Activated CD4-positive, alpha-beta T cell treated with anti-CD3 and anti-CD28 coated beads, Interleukin-2, amount 10 ng/mL, durations not matched to agents 7 days and 5 days (primary cell): ENCODE data around the gene DTD1. TPM values are rescaled to one million over a fixed set of nuclear protein-coding genes. Genes with fewer than 3 reads are reported as not detected.
"Not testable (repeated sequence)": the region's sequence is repeated elsewhere in the genome, so short reads cannot be mapped to it uniquely, and the experiment has no call there.

Experiments used
- CTCF ChIA-PET: fragments of 350-600 bp; sonication (Branson Sonifier 250); formaldehyde crosslinking; loops from one replicate; lab custom pipeline; 2021; ENCODE audit warnings: antibody characterized with exemption; lab: Charles Lee
- POLR2A ChIA-PET: fragments of 350-600 bp; sonication (Branson Sonifier 250); formaldehyde crosslinking; loops from one replicate; lab custom pipeline; 2021; ENCODE audit warnings: antibody characterized with exemption; lab: Charles Lee
- DNase-seq: peaks from one replicate; pipeline ENCODE4 v3.0.0-alpha.2; 2020
- H3K27ac Mint-ChIP-seq: one replicate; pipeline ENCODE4 v1.8.0; 2021; ENCODE audit warnings: mild to moderate bottlenecking, moderate library complexity, mixed read lengths
- H3K27me3 Mint-ChIP-seq: one replicate; pipeline ENCODE4 v1.8.0; 2021; ENCODE audit warnings: mixed read lengths
- H3K36me3 Mint-ChIP-seq: one replicate; pipeline ENCODE4 v1.8.0; 2021; ENCODE audit warnings: low read depth, mixed read lengths
- H3K4me1 Mint-ChIP-seq: one replicate; pipeline ENCODE4 v1.8.0; 2021; ENCODE audit warnings: mixed read lengths
- H3K4me3 Mint-ChIP-seq: one replicate; pipeline ENCODE4 v1.8.0; 2021; ENCODE audit warnings: mild to moderate bottlenecking, moderate library complexity, mixed read lengths
- H3K9me3 Mint-ChIP-seq: one replicate; pipeline ENCODE4 v1.8.0; 2021; ENCODE audit warnings: mixed read lengths
- total RNA-seq, 2 experiments: library from RNA; stranded (reverse); gene quantifications; one replicate each; pipeline ENCODE4 v1.2.3, GENCODE V29; 2021

The DTD1 gene
- total RNA-seq, 2 experiments from 2014 or later, result 17.7 to 19.4 TPM

- Mint-ChIP-seq H3K4me3 (no peak overlapping the region), H3K36me3 (no peaks in the 10 kb centered on the region), H3K9me3 (no peaks in the 10 kb centered on the region)
Measured at GRCh38 chr20:18783385-18783959, 195.6 kb downstream of the DTD1 start.

GRCh38 chr20:18787046-18787445 is 199.2 kb downstream of the DTD1 start:
- DNase-seq, H3K9me3 Mint-ChIP-seq, POLR2A ChIA-PET, H3K27ac Mint-ChIP-seq, CTCF ChIA-PET, H3K4me1 Mint-ChIP-seq, H3K4me3 Mint-ChIP-seq, H3K36me3 Mint-ChIP-seq: not testable (repeated sequence)
- peaks cover 16% of the 10 kb centered on the region for H3K27me3 Mint-ChIP-seq

More at GRCh38 chr20:18783385-18783959, 195.6 kb downstream of the DTD1 start:
- Mint-ChIP-seq H3K27ac (no peak overlapping the region), H3K4me1 (no peaks in the 10 kb centered on the region), H3K27me3 (peaks cover 9% of the 10 kb centered on the region)
- no peak for DNase-seq
- ChIA-PET CTCF (no interaction called here), POLR2A (no interaction called here)

- no peak for DNase-seq
- ChIA-PET CTCF (no interaction called here), POLR2A (no interaction called here)
- no peak overlapping the region for H3K27ac Mint-ChIP-seq
- no peaks in the 10 kb centered on the region for H3K36me3 Mint-ChIP-seq
- H3K4me3 Mint-ChIP-seq, result no peak overlapping the region
- H3K4me1 Mint-ChIP-seq, result no peaks in the 10 kb centered on the region
- H3K9me3 Mint-ChIP-seq, result no peaks in the 10 kb centered on the region
- H3K27me3 Mint-ChIP-seq, result peaks cover 16% of the 10 kb centered on the region
Measured at GRCh38 chr20:18788021-18788420, 200.2 kb downstream of the DTD1 start.

- Mint-ChIP-seq H3K27me3 (peaks cover 14% of the 10 kb centered on the region), H3K27ac (no peak overlapping the region), H3K4me1 (peaks cover 14% of the 10 kb centered on the region), H3K4me3 (no peak overlapping the region), H3K9me3 (no peaks in the 10 kb centered on the region), H3K36me3 (peaks cover 4% of the 10 kb centered on the region)
- DNase-seq, result no peak
- ChIA-PET POLR2A (interaction anchor here (0.7 kb wide), 1 partner anchor 274 kb away, joined by 4 read pairs; no protein-coding TSS in a partner anchor), CTCF (no interaction called here)
Measured at GRCh38 chr20:18790787-18791186, 202.9 kb downstream of the DTD1 start.

GRCh38 chr20:18793625-18794427 is 206.0 kb downstream of the DTD1 start:
- Mint-ChIP-seq H3K36me3 (peaks cover 6% of the 10 kb centered on the region), H3K9me3 (peaks cover 9% of the 10 kb centered on the region), H3K4me1 (peaks cover 14% of the 10 kb centered on the region), H3K27ac (peak overlapping the region; percentile 96), H3K27me3 (peaks cover 7% of the 10 kb centered on the region), H3K4me3 (peak overlapping the region; percentile 92)
- CTCF ChIA-PET, result interaction anchor here (0.8 kb wide), 1 partner anchor 11 kb away, joined by 3 read pairs; no protein-coding TSS in a partner anchor
- DNase-seq, result peak; percentile 92
- POLR2A ChIA-PET, result interaction anchor here (0.6 kb wide), 1 partner anchor 14 kb away, joined by 3 read pairs; no protein-coding TSS in a partner anchor

GRCh38 chr20:18794428-18794787 is 206.6 kb downstream of the DTD1 start:
- peaks cover 14% of the 10 kb centered on the region for H3K4me1 Mint-ChIP-seq
- H3K27ac Mint-ChIP-seq, result peak overlapping the region; percentile 96
- ChIA-PET POLR2A (no interaction called here), CTCF (interaction anchor here (0.8 kb wide), 1 partner anchor 11 kb away, joined by 3 read pairs; no protein-coding TSS in a partner anchor)
- H3K27me3 Mint-ChIP-seq, result peaks cover 6% of the 10 kb centered on the region
- peaks cover 9% of the 10 kb centered on the region for H3K9me3 Mint-ChIP-seq
- peaks cover 6% of the 10 kb centered on the region for H3K36me3 Mint-ChIP-seq
- peak overlapping the region; percentile 92 for H3K4me3 Mint-ChIP-seq
- DNase-seq, result no peak

GRCh38 chr20:18795366-18795765 is 207.5 kb downstream of the DTD1 start:
- H3K27me3 Mint-ChIP-seq, result peaks cover 4% of the 10 kb centered on the region
- H3K9me3 Mint-ChIP-seq, result peaks cover 9% of the 10 kb centered on the region
- DNase-seq, result no peak
- H3K4me3 Mint-ChIP-seq, result no peak overlapping the region
- ChIA-PET CTCF (interaction anchor here (1.0 kb wide), 1 partner anchor 16 kb away, joined by 3 read pairs; no protein-coding TSS in a partner anchor), POLR2A (no interaction called here)
- H3K27ac Mint-ChIP-seq, result peak overlapping the region; percentile 96
- H3K36me3 Mint-ChIP-seq, result peaks cover 6% of the 10 kb centered on the region
- peaks cover 14% of the 10 kb centered on the region for H3K4me1 Mint-ChIP-seq

- no peaks in the 10 kb centered on the region for H3K27me3 Mint-ChIP-seq
- no peak for DNase-seq
Measured at GRCh38 chr20:18796282-18796833, 208.5 kb downstream of the DTD1 start.

GRCh38 chr20:18801516-18801915 is 213.7 kb downstream of the DTD1 start:
- DNase-seq, result no peak
- Mint-ChIP-seq H3K36me3 (no peaks in the 10 kb centered on the region), H3K27ac (no peak overlapping the region), H3K9me3 (peaks cover 2% of the 10 kb centered on the region), H3K4me1 (no peaks in the 10 kb centered on the region), H3K27me3 (no peaks in the 10 kb centered on the region), H3K4me3 (no peak overlapping the region)
- POLR2A ChIA-PET, result no interaction called here
- CTCF ChIA-PET, result interaction anchor here (0.7 kb wide), 1 partner anchor 1214 kb away, joined by 3 read pairs; no protein-coding TSS in a partner anchor

More at GRCh38 chr20:18796282-18796833, 208.5 kb downstream of the DTD1 start:
- peaks cover 6% of the 10 kb centered on the region for H3K36me3 Mint-ChIP-seq
- no peak overlapping the region for H3K4me3 Mint-ChIP-seq
- peaks cover 9% of the 10 kb centered on the region for H3K9me3 Mint-ChIP-seq
- H3K4me1 Mint-ChIP-seq, result peaks cover 14% of the 10 kb centered on the region
- CTCF ChIA-PET, result no interaction called here
- H3K27ac Mint-ChIP-seq, result no peak overlapping the region
- POLR2A ChIA-PET, result no interaction called here

- POLR2A ChIA-PET, result no interaction called here
- Mint-ChIP-seq H3K4me1 (no peaks in the 10 kb centered on the region), H3K4me3 (no peak overlapping the region), H3K36me3 (no peaks in the 10 kb centered on the region), H3K9me3 (peaks cover 2% of the 10 kb centered on the region), H3K27me3 (no peaks in the 10 kb centered on the region), H3K27ac (no peak overlapping the region)
- DNase-seq, result no peak
- CTCF ChIA-PET, result interaction anchor here (0.7 kb wide), 1 partner anchor 1214 kb away, joined by 3 read pairs; no protein-coding TSS in a partner anchor
Measured at GRCh38 chr20:18802012-18802634, 214.3 kb downstream of the DTD1 start.

GRCh38 chr20:18805881-18806280 is 218.0 kb downstream of the DTD1 start:
- no peak overlapping the region for H3K4me3 Mint-ChIP-seq
- H3K36me3 Mint-ChIP-seq, result no peaks in the 10 kb centered on the region
- H3K27me3 Mint-ChIP-seq, result no peaks in the 10 kb centered on the region
- no peaks in the 10 kb centered on the region for H3K4me1 Mint-ChIP-seq
- CTCF ChIA-PET, result interaction anchor here (0.7 to 1.4 kb wide), 2 partner anchors 12 to 1927 kb away, joined by 3 to 6 read pairs; no protein-coding TSS in a partner anchor
- POLR2A ChIA-PET, result no interaction called here
- DNase-seq, result no peak
- H3K9me3 Mint-ChIP-seq, result no peaks in the 10 kb centered on the region
- no peak overlapping the region for H3K27ac Mint-ChIP-seq

- Mint-ChIP-seq H3K36me3 (no peaks in the 10 kb centered on the region), H3K4me3 (no peak overlapping the region), H3K9me3 (no peaks in the 10 kb centered on the region), H3K27me3 (no peaks in the 10 kb centered on the region), H3K4me1 (no peaks in the 10 kb centered on the region), H3K27ac (no peak overlapping the region)
- POLR2A ChIA-PET, result no interaction called here
- CTCF ChIA-PET, result no interaction called here
- DNase-seq, result no peak
Measured at GRCh38 chr20:18808712-18809111, 220.9 kb downstream of the DTD1 start.
